Testis (tissue), 5 donors: Measurements from ENCODE around the gene PYGB. TPM values are rescaled to one million over a fixed set of nuclear protein-coding genes. Genes with fewer than 3 reads are reported as not detected.

Experiments used
- DNase-seq: peaks from one replicate; pipeline ENCODE4 v3.0.0-alpha.2; 2019
- H3K27ac ChIP-seq, 2 donors: fragments of 200-600 bp; sonication (generic); one replicate each; pipeline ENCODE4 v1.5.1; 2019
- H3K27me3 ChIP-seq: fragments of 200-600 bp; sonication (generic); one replicate; pipeline ENCODE4 v1.5.1; 2019
- H3K36me3 ChIP-seq: fragments of 200-600 bp; sonication (generic); one replicate; pipeline ENCODE4 v1.5.1; 2017; ENCODE audit warnings: low read depth; ENCODE audit errors: missing control alignments
- H3K4me1 ChIP-seq: fragments of 200-600 bp; sonication (generic); one replicate; pipeline ENCODE4 v1.5.1; 2019
- H3K4me3 ChIP-seq, 2 donors: fragments of 200-600 bp; sonication (generic); one replicate each; pipeline ENCODE4 v1.5.1; 2017 to 2019
- H3K9me3 ChIP-seq: fragments of 200-600 bp; sonication (generic); one replicate; pipeline ENCODE4 v1.5.1; 2017
- CTCF ChIP-seq, 3 experiments: fragments of 450-650 bp in 2 of 3; fragments of 200-600 bp in 1 of 3; sonication (generic) in 1 of 3; IDR thresholded peaks; one replicate each; pipeline ENCODE4 v1.5.1; 2016 to 2019; ENCODE audit warnings: antibody characterized with exemption in 3 of 3, mild to moderate bottlenecking in 2 of 3, moderate library complexity in 1 of 3
- POLR2A ChIP-seq: fragments of 450-650 bp; IDR thresholded peaks from one replicate; pipeline ENCODE4 v1.6.1; 2017; ENCODE audit warnings: antibody characterized with exemption, mild to moderate bottlenecking, moderate library complexity
- WGBS, 2 donors: methylation state at CpG; one replicate each; pipeline ENCODE4 v1.1.5; 2018; 5-methylcytosine and 5-hydroxymethylcytosine counted together
- intact Hi-C: fragments of 100-400 bp; cut with DNase I; formaldehyde crosslinking; loops from one replicate; pipeline ENCODE4 v1.15.1; 2023; ENCODE audit warnings: low total_unique reads
- long read RNA-seq, 2 donors: transcript quantifications; one replicate each; lab custom pipeline, GENCODE V29; 2026
- polyA plus RNA-seq: library from polyadenylated mRNA; stranded (reverse); fragments of 350-450 nt; fragmentation: Illumina TruSeq; extraction: RNeasy Lipid Tissue Mini Kit (QIAGEN cat#74804); gene quantifications from one replicate; pipeline ENCODE4 v1.2.3, GENCODE V29; 2014; ENCODE audit warnings: low read depth, low replicate concordance; ENCODE audit not compliant: insufficient read depth
- total RNA-seq, 2 donors: library from RNA; depleted of rRNA; stranded (reverse); fragments of >200 nt; gene quantifications; one replicate each; pipeline ENCODE4 v1.2.3, GENCODE V29; 2016

PYGB gene
- total RNA-seq (10 to 100 TPM; 91.5 TPM), polyA plus RNA-seq (50.8 TPM)
- long read RNA-seq, donor 1, full-length matches to known transcripts = 8 of 8 reads
- long read RNA-seq, donor 1, partial matches to known transcripts = 0 of 8 reads
- long read RNA-seq, donor 1, other reads (novel, unspliced or antisense) = 0 of 8 reads
- long read RNA-seq, donor 2, full-length matches to known transcripts = 8 of 8 reads
- long read RNA-seq, donor 2, partial matches to known transcripts = 0 of 8 reads
- long read RNA-seq, donor 2, other reads (novel, unspliced or antisense) = 0 of 8 reads

GRCh38 chr20:25247956-25248785 is at the start of gene PYGB:
PYGB (plus strand) TSS chr20:25248085; CDS start chr20:25248179, 94 bp downstream.
- Histone ChIP-seq H3K4me1 (peaks cover 45% of the 10 kb centered on the region), H3K4me3 (peak within 1 kb of the TSS; percentile 89), H3K27me3 (no peaks in the 10 kb centered on the region), H3K36me3 (no peaks in the 10 kb centered on the region), H3K9me3 (no peaks in the 10 kb centered on the region), H3K27ac (peak within 1 kb of the TSS; percentile 77 to 87)
- peak; percentile 84 for DNase-seq
- intact Hi-C loops = no loop called here
- TF ChIP-seq CTCF (IDR thresholded peaks at IDR 0.05) = no peak
- TF ChIP-seq POLR2A = peak; percentile 30
- WGBS, 2 donors = 0% methylated on average over 100 of the region's 113 CpGs; no CpG with 5 or more reads in 1 of the 2 donors

- DNase-seq = no peak
- intact Hi-C loops = no loop called here
- Histone ChIP-seq H3K4me1 (peaks cover 22% of the 10 kb centered on the region), H3K4me3 (no peak overlapping the region), H3K27me3 (no peaks in the 10 kb centered on the region), H3K27ac (peak overlapping the region; percentile 5 to 57), H3K9me3 (no peaks in the 10 kb centered on the region), H3K36me3 (no peaks in the 10 kb centered on the region)
- TF ChIP-seq CTCF (IDR thresholded peaks at IDR 0.05) = no peak
- no peak for TF ChIP-seq POLR2A
- WGBS, 2 donors = 59 to 64% methylated on average over 11 of the region's 11 CpGs
Measured at GRCh38 chr20:25198663-25199383, 49.1 kb upstream of the PYGB start.

GRCh38 chr20:25199473-25200260 is 48.2 kb upstream of the PYGB start:
- no peak for DNase-seq
- Histone ChIP-seq H3K36me3 (no peaks in the 10 kb centered on the region), H3K9me3 (no peaks in the 10 kb centered on the region), H3K4me3 (no peak overlapping the region), H3K27ac (peak overlapping the region in 1 of 2 donors; percentile 38), H3K27me3 (no peaks in the 10 kb centered on the region), H3K4me1 (peaks cover 21% of the 10 kb centered on the region)
- TF ChIP-seq POLR2A (no peak), CTCF (IDR thresholded peaks at IDR 0.05) (no peak)
- intact Hi-C loops = no loop called here
- 62 to 67% methylated on average over 5 of the region's 5 CpGs for WGBS, 2 donors

- DNase-seq = no peak
- H3K36me3 ChIP-seq = no peaks in the 10 kb centered on the region
- no peak for TF ChIP-seq CTCF (IDR thresholded peaks at IDR 0.05)
- H3K27ac ChIP-seq = no peak overlapping the region
- intact Hi-C loops = no loop called here
- peaks cover 24% of the 10 kb centered on the region for H3K4me1 ChIP-seq
- no peaks in the 10 kb centered on the region for H3K27me3 ChIP-seq
- WGBS, 2 donors = 41 to 56% methylated on average over 2 of the region's 2 CpGs
- H3K9me3 ChIP-seq = no peaks in the 10 kb centered on the region
- H3K4me3 ChIP-seq = no peak overlapping the region
Measured at GRCh38 chr20:25203089-25203488, 44.8 kb upstream of the PYGB start.
